ENCODE measurements around the gene IFITM2.

Gene IFITM2

GRCh38 chr11:356610-357009 is 49.0 kb downstream of the IFITM2 start:
- TF ChIP-seq CTCF (IDR thresholded peaks at IDR 0.05; ENCODE audit: low read depth, low read length, missing control alignments) = no peak
- no peak overlapping the region for H3K4me3 ChIP-seq (ENCODE audit: low read depth, low read length)
- no peak for DNase-seq (ENCODE audit: low read depth)
- in situ Hi-C loops (cut with HindIII; ENCODE audit: low sequenced_read_pairs) = no loop called here

- in situ Hi-C loops (cut with HindIII; ENCODE audit: low sequenced_read_pairs) = no loop called here
- no peak for TF ChIP-seq CTCF (IDR thresholded peaks at IDR 0.05; ENCODE audit: low read depth, low read length, missing control alignments)
- no peak for DNase-seq (ENCODE audit: low read depth)
- no peak overlapping the region for H3K4me3 ChIP-seq (ENCODE audit: low read depth, low read length)
Observed at GRCh38 chr11:357582-357981, 50.0 kb downstream of the IFITM2 start.

- no peak overlapping the region for H3K4me3 ChIP-seq (ENCODE audit: low read depth, low read length)
- no peak for DNase-seq (ENCODE audit: low read depth)
- in situ Hi-C loops (cut with HindIII; ENCODE audit: low sequenced_read_pairs) = no loop called here
- no peak for TF ChIP-seq CTCF (IDR thresholded peaks at IDR 0.05; ENCODE audit: low read depth, low read length, missing control alignments)
Observed at GRCh38 chr11:358129-358800, 50.6 kb downstream of the IFITM2 start.
